GM21619 (cell line): Measurements from ENCODE around the gene ENPEP.

Experiments used
- ATAC-seq: cut with Tn5 transposase; IDR thresholded peaks from one replicate; pipeline ENCODE4 v1.9.1; 2021; ENCODE audit not compliant: unreplicated experiment

The ENPEP gene

DNA sequence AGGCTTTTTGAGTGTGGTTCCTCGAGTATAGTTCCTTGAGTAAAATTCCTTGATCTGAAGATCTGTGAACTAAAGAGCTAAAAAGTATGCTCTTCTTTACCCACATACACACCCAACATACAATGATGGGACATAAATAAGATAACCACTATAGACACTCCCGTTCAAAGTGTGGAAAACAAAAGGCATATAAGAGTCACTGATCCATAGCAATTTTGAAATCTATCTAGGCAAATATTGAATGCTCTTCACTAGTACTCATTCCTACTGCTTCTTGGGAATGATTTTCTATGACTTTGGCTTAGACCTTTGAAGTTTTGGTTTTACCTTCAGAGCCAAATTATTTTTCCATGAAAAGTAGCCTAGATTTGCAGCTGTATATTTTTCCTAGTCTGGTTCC is 120.5 kb downstream of the ENPEP start:
- ATAC-seq, result no peak

DNA sequence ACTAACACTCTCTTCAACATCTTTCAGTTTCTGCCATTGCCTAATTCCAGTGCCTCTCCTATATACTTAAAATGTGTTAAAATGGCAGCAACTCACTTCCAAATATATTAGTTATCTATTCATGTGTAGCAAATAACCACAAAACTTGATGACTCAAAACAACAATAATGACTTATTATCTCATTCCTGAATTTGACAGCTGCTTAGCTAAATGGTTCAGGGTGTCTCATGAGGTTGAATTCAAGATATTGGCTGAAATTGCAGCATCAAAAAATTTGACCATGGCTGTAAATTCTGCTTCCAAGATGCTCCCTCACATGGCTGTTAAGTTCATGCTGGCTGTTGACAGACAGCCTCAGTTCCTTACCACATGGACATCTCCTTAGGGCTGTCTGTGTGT is 121.6 kb downstream of the ENPEP start:
- ATAC-seq, result no peak

DNA sequence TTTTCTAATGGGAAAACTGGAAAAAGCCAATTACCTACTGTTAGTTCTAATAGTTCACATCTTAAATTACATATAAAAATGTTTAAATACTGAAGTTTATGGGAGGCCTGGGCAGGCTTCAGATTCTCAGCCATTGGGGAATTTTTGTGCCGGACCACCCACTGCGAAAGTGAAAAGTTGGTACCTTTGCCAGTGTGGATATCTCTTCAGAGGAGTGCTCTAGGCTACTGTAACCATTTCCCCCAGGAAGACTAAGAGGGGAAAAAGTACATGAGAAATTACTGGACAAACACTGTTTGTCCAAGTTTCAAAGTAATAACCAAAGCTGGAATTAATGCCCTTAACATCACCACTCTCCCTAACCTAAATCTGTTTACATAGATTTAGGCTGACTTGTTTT is 126.1 kb downstream of the ENPEP start:
- no peak for ATAC-seq

DNA sequence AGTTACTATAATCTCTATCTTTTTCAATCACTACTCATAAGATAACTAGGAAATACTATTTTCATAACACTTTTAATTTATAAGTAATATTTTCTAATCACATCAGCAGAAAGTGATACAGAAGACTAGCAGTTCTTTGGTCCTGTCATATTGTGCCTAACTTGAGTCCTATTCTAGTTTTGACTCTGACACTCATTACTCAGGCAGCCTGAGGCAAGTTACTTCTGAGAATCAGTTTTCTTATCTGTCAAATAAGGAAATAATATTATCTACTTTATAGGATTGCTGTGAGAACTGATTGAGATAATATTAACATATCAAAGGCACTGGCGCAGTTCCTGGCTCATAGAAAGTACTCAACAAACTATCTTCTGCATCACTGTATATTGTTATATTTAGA is 129.1 kb downstream of the ENPEP start:
- no peak for ATAC-seq

DNA sequence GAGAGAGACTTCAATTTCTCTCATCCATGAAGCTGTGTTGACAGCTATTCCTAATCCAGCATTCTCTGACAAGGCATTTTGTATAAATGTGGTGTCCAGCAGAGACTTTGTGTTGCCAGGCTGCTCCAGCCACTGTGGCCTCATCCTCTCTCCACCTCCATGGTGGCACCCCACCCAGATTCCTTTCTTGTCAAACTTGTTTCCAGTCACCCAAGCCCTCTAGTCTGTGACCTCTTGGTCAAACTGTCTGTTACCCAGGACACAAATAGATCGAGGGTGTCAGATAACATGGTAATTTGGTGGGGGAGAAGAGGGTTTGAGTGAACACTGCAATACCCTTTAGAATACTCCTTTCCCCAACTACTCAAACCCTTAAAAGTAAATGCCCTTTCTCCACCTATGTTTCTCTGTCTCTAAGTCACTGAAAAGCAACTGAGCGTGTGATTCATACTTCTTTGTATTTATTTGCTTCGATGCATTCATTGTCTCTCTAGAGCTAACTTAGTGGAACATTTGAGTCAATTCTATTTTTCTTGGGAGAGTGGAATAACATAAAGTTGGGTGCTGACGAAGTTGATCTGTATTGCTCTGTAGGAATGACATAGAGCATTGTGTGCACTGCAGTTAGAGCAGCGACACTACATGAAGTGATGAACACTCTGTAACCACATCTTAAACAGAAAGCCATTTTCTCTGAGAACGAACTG is 133.2 kb downstream of the ENPEP start:
- no peak for ATAC-seq

DNA sequence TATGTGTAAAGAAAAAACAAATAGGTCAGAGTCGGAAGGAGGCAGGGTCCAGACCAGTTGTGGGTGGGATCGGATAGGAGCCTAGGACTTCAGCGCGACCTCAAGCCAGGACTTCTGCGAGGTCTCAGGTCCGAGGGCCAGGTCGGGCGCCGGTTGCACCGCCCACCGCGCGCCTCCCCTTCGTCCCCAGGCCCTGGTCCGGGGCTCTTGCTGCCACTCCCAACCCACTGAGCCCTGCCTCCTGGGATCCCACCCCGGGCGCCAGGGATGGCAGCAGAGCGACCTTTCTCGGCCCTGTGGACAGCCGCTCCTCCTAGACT is 134.6 kb downstream of the ENPEP start:
- no peak for ATAC-seq

DNA sequence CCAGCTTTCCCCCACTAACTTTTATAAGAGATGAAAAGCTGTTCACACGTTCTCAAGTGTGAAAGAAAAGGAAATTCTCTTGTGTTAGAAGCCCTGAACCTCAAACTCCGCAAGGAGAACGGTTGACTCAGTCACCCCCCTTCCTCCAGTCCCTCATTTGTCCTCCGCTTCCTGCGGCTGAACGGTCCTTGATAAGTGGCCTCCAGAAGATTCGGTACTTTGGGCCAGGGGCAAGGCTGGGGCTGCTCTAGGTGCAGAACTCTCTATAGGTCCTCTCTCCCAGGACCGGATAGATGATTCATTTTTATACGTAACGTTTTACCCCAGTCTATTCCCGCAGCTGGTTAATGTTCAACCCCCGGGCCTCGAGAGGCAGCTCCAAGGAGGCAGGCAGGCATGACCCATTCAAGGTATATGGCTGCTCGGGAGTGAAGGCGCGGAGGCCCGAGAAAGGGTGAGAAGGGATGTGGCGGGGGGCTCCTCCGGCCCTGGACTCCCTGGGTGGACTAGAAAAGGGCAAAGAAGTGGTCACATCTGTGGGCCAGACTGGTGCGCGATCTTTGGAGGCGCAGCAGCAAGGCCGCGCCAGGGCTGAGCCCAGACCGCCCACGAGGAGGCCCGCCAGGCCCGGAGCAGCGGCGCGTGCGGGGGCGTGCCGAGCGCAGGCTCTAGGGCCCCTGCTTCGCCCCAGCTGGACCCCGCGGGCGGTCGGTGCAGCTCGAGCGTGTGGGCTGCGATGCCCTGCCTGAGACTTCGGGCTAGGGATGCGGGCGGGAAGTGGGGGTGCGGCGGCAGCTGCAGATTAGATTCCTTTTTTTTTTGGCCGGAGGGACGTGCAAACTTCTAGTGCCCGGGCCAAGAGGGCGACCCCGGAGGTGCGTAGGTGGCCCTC is 135.2 kb downstream of the ENPEP start:
- peak; percentile 89 for ATAC-seq

DNA sequence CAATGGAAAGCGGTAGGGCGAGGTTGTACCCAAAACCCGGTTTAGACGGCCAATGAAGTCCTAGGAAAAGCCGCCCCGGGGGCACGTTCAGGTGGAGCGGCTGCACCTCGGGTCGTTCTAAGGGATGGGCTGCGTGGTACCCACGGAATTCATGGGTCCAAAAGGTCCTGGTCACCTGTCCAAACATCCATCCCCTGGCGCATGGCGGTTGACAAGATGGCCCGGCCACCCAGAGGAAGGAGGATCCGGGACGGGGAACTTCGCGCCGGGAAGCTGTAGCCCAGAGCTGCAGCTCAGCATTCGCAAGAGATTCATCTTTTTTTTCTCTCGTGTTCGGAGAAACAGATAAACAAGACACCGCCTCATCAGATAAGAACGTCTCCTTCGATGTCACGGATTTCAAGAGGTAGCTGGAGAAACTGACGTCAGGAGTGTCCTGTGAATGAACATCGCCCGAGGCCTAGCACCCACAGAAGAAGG is 136.1 kb downstream of the ENPEP start:
- ATAC-seq, result no peak

DNA sequence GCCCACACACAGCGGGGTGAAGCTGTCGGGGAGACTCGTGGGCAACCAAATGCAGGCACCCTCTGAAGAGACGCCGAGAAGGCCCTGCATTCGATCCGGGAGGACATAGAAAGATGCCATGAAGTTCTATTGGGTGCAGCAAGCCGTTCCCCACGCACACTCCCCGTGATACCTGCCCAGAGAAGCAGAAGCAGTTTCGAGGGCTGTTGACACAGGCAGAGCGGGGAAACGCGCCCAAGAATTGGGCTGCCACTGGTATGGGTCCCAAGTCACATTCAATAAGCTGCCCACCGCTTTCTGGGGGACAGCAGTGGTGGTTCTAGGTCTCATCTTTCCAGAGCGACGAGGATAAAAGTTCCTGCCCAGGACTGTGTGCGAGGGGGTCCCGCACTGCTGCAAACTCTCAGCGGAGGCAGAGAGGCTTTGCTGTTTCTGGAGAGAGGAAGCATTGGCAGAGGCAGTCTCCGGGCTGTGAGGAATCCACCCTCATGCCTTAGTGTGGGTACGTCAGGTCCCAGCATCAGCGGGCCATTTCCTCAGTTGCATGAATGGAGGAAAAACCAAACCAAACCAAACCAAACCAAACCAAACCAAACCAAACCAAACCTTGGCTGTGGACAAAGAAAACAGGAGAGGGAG is 136.8 kb downstream of the ENPEP start:
- no peak for ATAC-seq

DNA sequence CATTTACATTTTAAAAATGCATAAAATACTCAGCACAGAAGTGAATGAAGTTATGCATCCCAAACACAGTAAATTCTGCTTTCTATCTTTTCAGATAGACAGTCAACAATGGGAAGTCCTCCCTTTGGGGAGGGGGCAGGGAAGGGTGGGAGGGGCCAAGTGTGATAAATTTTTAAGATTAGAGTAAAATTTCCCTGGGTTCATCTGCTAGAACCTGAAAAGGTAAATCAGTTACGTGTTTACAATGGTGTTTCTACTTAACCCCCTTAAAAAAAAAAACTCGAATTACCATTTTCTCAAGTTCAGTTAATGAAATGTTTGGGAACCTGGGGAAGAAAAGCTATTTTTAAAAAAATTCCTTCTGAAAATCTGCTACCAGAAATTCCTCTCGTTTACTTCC is 137.8 kb downstream of the ENPEP start:
- no peak for ATAC-seq

DNA sequence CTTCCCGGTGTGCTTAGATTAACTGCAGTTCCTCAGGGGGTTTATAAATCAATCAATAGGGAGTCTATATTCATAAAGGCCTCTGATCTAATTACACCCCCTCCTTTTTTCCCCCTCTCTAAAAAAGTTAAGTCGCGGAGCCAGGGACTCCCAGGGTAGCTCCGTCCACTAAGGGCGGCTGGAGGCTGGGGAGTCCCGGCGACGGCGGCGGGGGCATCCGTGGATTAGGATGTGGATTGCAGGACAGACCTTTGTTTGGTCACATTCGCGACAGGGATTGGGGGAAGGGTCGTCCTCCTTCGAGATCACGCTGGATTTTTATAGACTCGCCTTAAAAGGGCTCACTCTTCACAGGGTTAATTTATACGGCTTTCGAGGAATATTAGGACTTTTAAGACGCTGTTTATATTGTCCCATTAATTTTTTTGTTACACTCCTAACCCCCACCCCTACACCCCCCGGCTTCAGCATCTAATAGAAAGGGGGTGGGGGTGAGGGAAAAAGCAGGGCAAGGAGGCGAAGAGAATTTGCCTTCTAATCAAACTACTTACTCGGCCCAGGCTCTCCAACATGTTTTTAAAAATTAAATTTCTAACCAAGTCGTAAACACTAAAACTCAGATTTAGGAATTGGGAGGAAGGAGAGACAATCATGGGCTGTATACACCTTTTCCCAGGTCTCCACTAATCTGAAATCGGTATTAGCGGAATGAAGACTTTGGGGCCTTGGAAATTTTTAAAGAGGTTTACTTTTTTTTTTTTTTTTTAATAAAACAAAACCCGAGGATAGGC is 138.4 kb downstream of the ENPEP start:
- ATAC-seq, result no peak
